CD4-positive, CD25-positive, alpha-beta regulatory T cell (primary cell): ENCODE results near the gene KCNK7. TPM values are rescaled to one million over a fixed set of nuclear protein-coding genes. Genes with fewer than 3 reads are reported as not detected.

Source experiments
- ATAC-seq, 2 donors: fragments of 150-1000 bp; cut with Tn5 transposase; one replicate each; pipeline ENCODE4 v1.10.0; 2021; ENCODE audit warnings: low read depth in 2 of 2, moderate number of reproducible peaks in 2 of 2, moderate library complexity in 1 of 2
- DNase-seq, 3 donors: peaks; one replicate each; pipeline versions ENCODE4 v3.0.0 to v3.0.0-alpha.2; 2012 to 2022; ENCODE audit warnings: mixed read lengths in 1 of 3
- H3K27ac ChIP-seq: one replicate; pipeline ENCODE4 v1.7.0; 2013; ENCODE audit warnings: mild to moderate bottlenecking, low read length; ENCODE audit not compliant: insufficient read depth, poor library complexity, severe bottlenecking
- H3K27me3 ChIP-seq: one replicate; pipeline ENCODE4 v1.7.0; 2013; ENCODE audit warnings: low read length; ENCODE audit not compliant: control insufficient read depth, insufficient read depth
- H3K36me3 ChIP-seq: one replicate; pipeline ENCODE4 v1.7.0; 2013; ENCODE audit warnings: mild to moderate bottlenecking, low read length, moderate library complexity; ENCODE audit not compliant: control insufficient read depth, insufficient read depth
- H3K4me1 ChIP-seq: 2 replicates; pipeline ENCODE4 v1.7.0; 2013; ENCODE audit warnings: mild to moderate bottlenecking, low read length; ENCODE audit not compliant: insufficient read depth, control insufficient read depth, poor library complexity, severe bottlenecking
- H3K4me3 ChIP-seq: one replicate; pipeline ENCODE4 v1.7.0; 2013; ENCODE audit warnings: low read depth, mild to moderate bottlenecking, low read length, moderate library complexity
- H3K9me3 ChIP-seq, 2 experiments: 1 replicate in 1 of 2; 2 replicates in 1 of 2; pipeline ENCODE4 v1.7.0; 2013; ENCODE audit warnings: low read length in 2 of 2, mild to moderate bottlenecking in 1 of 2, moderate library complexity in 1 of 2; ENCODE audit not compliant: control insufficient read depth in 2 of 2
- H3K27ac Mint-ChIP-seq, 3 donors: one replicate each; pipeline ENCODE4 v1.8.0; 2020 to 2022; ENCODE audit warnings: mild to moderate bottlenecking in 3 of 3, mixed read lengths in 3 of 3, moderate library complexity in 2 of 3
- H3K27me3 Mint-ChIP-seq: one replicate; pipeline ENCODE4 v1.8.0; 2022; ENCODE audit warnings: mild to moderate bottlenecking, mixed read lengths
- H3K36me3 Mint-ChIP-seq: one replicate; pipeline ENCODE4 v1.8.0; 2020; ENCODE audit warnings: mixed read lengths
- H3K4me1 Mint-ChIP-seq, 4 donors: one replicate each; pipeline ENCODE4 v1.8.0; 2020 to 2022; ENCODE audit warnings: mixed read lengths in 4 of 4, mild to moderate bottlenecking in 1 of 4
- H3K4me3 Mint-ChIP-seq, 4 donors: one replicate each; pipeline ENCODE4 v1.8.0; 2020 to 2022; ENCODE audit warnings: mild to moderate bottlenecking in 4 of 4, mixed read lengths in 4 of 4, moderate library complexity in 3 of 4
- H3K9me3 Mint-ChIP-seq, 7 donors: one replicate each; pipeline ENCODE4 v1.8.0; 2020 to 2022; ENCODE audit warnings: mixed read lengths in 7 of 7, mild to moderate bottlenecking in 3 of 7, moderate library complexity in 2 of 7
- polyA plus RNA-seq, 4 donors: library from polyadenylated mRNA; unstranded; fragments of 300-500 nt; fragmentation: Illumina TruSeq; gene quantifications; one replicate each; pipeline ENCODE4 v1.2.3, GENCODE V29; 2021
- total RNA-seq: library from RNA; stranded (reverse); gene quantifications from one replicate; pipeline ENCODE4 v1.2.3, GENCODE V29; 2022

KCNK7 gene
- total and polyA plus RNA-seq, 5 donors from 2014 or later: 0.19 to 5.5 (median 1.1) TPM; not detected in 1

- Mint-ChIP-seq H3K4me1 (peaks cover 0 to 38% (median 17%) of the 10 kb centered on the region in 4 donors), H3K9me3 (no peaks in the 10 kb centered on the region), H3K27ac (peak overlapping the region in 1 of 3 donors; percentile 60), H3K36me3 (peaks cover 15% of the 10 kb centered on the region), H3K4me3 (no peak overlapping the region), H3K27me3 (no peaks in the 10 kb centered on the region)
- H3K27ac ChIP-seq: no peak overlapping the region
- no peak overlapping the region for H3K4me3 ChIP-seq
- ATAC-seq (no peak), DNase-seq (no peak)
- no peaks in the 10 kb centered on the region for H3K27me3 ChIP-seq
- peaks cover 45% of the 10 kb centered on the region for H3K36me3 ChIP-seq
- no peaks in the 10 kb centered on the region for H3K9me3 ChIP-seq
- H3K4me1 ChIP-seq: peaks cover 29% of the 10 kb centered on the region
Observed at GRCh38 chr11:65634440-65634839, 38.8 kb upstream of the KCNK7 start.

GRCh38 chr11:65634109-65634436, 38.5 kb upstream of the KCNK7 start:
- Histone ChIP-seq H3K4me3 (no peak overlapping the region), H3K4me1 (peaks cover 25% of the 10 kb centered on the region), H3K9me3 (no peaks in the 10 kb centered on the region), H3K27ac (peak overlapping the region; percentile 14), H3K36me3 (peaks cover 49% of the 10 kb centered on the region), H3K27me3 (no peaks in the 10 kb centered on the region)
- Mint-ChIP-seq H3K4me1 (peaks cover 0 to 34% (median 16%) of the 10 kb centered on the region in 4 donors), H3K27ac (peak overlapping the region in 1 of 3 donors; percentile 60), H3K4me3 (no peak overlapping the region), H3K9me3 (no peaks in the 10 kb centered on the region), H3K36me3 (peaks cover 15% of the 10 kb centered on the region), H3K27me3 (no peaks in the 10 kb centered on the region)
- no peak for DNase-seq
- ATAC-seq: no peak

- no peaks in the 10 kb centered on the region for H3K9me3 ChIP-seq
- Mint-ChIP-seq H3K4me1 (peaks cover 0 to 29% (median 12%) of the 10 kb centered on the region in 4 donors), H3K27me3 (no peaks in the 10 kb centered on the region), H3K9me3 (no peaks in the 10 kb centered on the region), H3K27ac (peak overlapping the region in 2 of 3 donors; percentile 36 to 60), H3K36me3 (peaks cover 15% of the 10 kb centered on the region), H3K4me3 (peak overlapping the region in 1 of 4 donors; percentile 29)
- no peaks in the 10 kb centered on the region for H3K27me3 ChIP-seq
- no peak overlapping the region for H3K4me3 ChIP-seq
- H3K27ac ChIP-seq: peak overlapping the region; percentile 14
- DNase-seq (peak in 1 of 3 donors; percentile 49), ATAC-seq (no peak)
- H3K36me3 ChIP-seq: peaks cover 54% of the 10 kb centered on the region
- H3K4me1 ChIP-seq: peaks cover 20% of the 10 kb centered on the region
Observed at GRCh38 chr11:65633390-65634108, 37.9 kb upstream of the KCNK7 start.

GRCh38 chr11:65630215-65630614, 34.6 kb upstream of the KCNK7 start:
- peaks cover 19% of the 10 kb centered on the region for H3K36me3 Mint-ChIP-seq

GRCh38 chr11:65629579-65629978, 34.0 kb upstream of the KCNK7 start:
- Mint-ChIP-seq H3K27me3 (no peaks in the 10 kb centered on the region), H3K27ac (no peak overlapping the region), H3K4me1 (peaks cover 0 to 17% (median 10%) of the 10 kb centered on the region in 4 donors), H3K36me3 (peaks cover 14% of the 10 kb centered on the region), H3K9me3 (no peaks in the 10 kb centered on the region), H3K4me3 (no peak overlapping the region)
- Histone ChIP-seq H3K36me3 (peaks cover 69% of the 10 kb centered on the region), H3K27ac (no peak overlapping the region), H3K9me3 (no peaks in the 10 kb centered on the region), H3K4me3 (no peak overlapping the region), H3K4me1 (peaks cover 6% of the 10 kb centered on the region), H3K27me3 (no peaks in the 10 kb centered on the region)
- no peak for DNase-seq
- no peak for ATAC-seq

More at GRCh38 chr11:65630215-65630614, 34.6 kb upstream of the KCNK7 start:
- no peak overlapping the region for H3K4me3 ChIP-seq
- ATAC-seq: no peak
- peaks cover 6% of the 10 kb centered on the region for H3K4me1 ChIP-seq
- H3K27me3 Mint-ChIP-seq: no peaks in the 10 kb centered on the region
- H3K27me3 ChIP-seq: no peaks in the 10 kb centered on the region
- no peaks in the 10 kb centered on the region for H3K9me3 Mint-ChIP-seq
- H3K4me1 Mint-ChIP-seq: peaks cover 0 to 21% (median 10%) of the 10 kb centered on the region in 4 donors
- no peak overlapping the region for H3K4me3 Mint-ChIP-seq
- H3K36me3 ChIP-seq: peaks cover 72% of the 10 kb centered on the region
- no peak for DNase-seq
- H3K9me3 ChIP-seq: no peaks in the 10 kb centered on the region
- H3K27ac ChIP-seq: no peak overlapping the region
- H3K27ac Mint-ChIP-seq: no peak overlapping the region

GRCh38 chr11:65627202-65627601, 31.6 kb upstream of the KCNK7 start:
- Mint-ChIP-seq H3K4me3 (no peak overlapping the region), H3K36me3 (peaks cover 10% of the 10 kb centered on the region), H3K9me3 (peaks cover 0 to 2% (median 0%) of the 10 kb centered on the region in 7 donors), H3K4me1 (peaks cover 0 to 12% (median 5%) of the 10 kb centered on the region in 4 donors), H3K27ac (no peak overlapping the region), H3K27me3 (no peaks in the 10 kb centered on the region)
- no peaks in the 10 kb centered on the region for H3K27me3 ChIP-seq
- DNase-seq (no peak), ATAC-seq (no peak)
- H3K36me3 ChIP-seq: peaks cover 81% of the 10 kb centered on the region
- no peak overlapping the region for H3K4me3 ChIP-seq
- H3K27ac ChIP-seq: no peak overlapping the region
- no peaks in the 10 kb centered on the region for H3K9me3 ChIP-seq
- H3K4me1 ChIP-seq: no peaks in the 10 kb centered on the region

GRCh38 chr11:65625628-65626342, 30.2 kb upstream of the KCNK7 start:
- H3K36me3 ChIP-seq: peaks cover 82% of the 10 kb centered on the region
- Mint-ChIP-seq H3K27ac (peak overlapping the region in 2 of 3 donors; percentile 62 to 71), H3K9me3 (peaks cover 0 to 2% (median 0%) of the 10 kb centered on the region in 7 donors), H3K36me3 (peaks cover 7% of the 10 kb centered on the region), H3K4me3 (peak overlapping the region in 1 of 4 donors; percentile 54), H3K4me1 (peaks cover 0 to 12% (median 7%) of the 10 kb centered on the region in 4 donors), H3K27me3 (no peaks in the 10 kb centered on the region)
- H3K27me3 ChIP-seq: no peaks in the 10 kb centered on the region
- H3K27ac ChIP-seq: no peak overlapping the region
- no peaks in the 10 kb centered on the region for H3K4me1 ChIP-seq
- peak; percentile 21 to 64 (median 63) for DNase-seq
- H3K4me3 ChIP-seq: no peak overlapping the region
- H3K9me3 ChIP-seq: no peaks in the 10 kb centered on the region
- peak; percentile 54 to 60 for ATAC-seq
